Right renal cortex interstitium (tissue), 3 donors: ENCODE results near the gene C7orf57. TPM values are rescaled to one million over a fixed set of nuclear protein-coding genes. Genes with fewer than 3 reads are reported as not detected.
A peak's percentile ranks its signal among the peaks of the same experiment; 100 is the strongest.
"Not testable (repeated sequence)": the region's sequence is repeated elsewhere in the genome, so short reads cannot be mapped to it uniquely, and the experiment has no call there.

Experiments used
- DNase-seq, 3 donors: peaks; one replicate each; pipeline ENCODE4 v3.0.0-alpha.2; 2013; ENCODE audit warnings: low read depth in 3 of 3, low spot score in 2 of 3
- polyA plus RNA-seq, 3 donors: library from polyadenylated mRNA; unstranded; fragments of 120-200 nt; gene quantifications; one replicate each; pipeline ENCODE4 v1.2.1, GENCODE V29; 2013; ENCODE audit not compliant: insufficient read length in 3 of 3

Gene C7orf57
- under 1 TPM; 0.47 to 0.67 (median 0.50) TPM for polyA plus RNA-seq

DNA sequence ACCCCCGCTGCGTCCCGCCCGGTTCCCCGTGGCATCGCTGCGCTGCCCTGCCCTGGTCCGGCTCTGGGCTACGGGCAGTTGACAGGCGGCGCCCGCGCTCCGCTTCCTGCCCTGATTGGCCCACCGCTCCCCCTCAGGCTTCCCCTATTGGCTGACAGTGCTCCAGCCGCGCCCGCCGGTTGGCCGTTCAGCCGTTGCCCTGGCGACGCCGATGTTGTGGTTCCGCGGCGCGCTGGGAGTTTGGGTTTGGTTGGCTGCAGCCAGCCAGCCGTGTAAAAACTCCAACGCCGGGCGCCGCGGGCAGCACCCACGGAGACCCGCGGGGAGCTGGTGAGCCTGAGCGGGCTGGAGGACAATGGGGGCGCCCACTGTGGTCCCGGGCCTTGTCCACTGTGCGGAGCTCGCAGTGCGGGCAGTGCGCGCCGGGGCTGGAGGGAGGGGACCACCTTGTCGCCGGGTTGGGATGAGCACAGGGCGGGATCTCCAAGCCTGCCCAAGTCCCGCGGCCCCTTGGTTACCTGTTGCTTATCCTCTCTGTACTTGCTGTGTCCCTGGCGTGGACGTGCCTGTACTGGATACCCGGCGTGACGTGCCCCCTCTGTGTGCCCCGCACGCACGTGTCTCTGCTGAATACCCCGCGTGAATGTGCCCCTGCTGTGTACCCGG, at the start of gene C7orf57:
C7orf57 (plus strand) TSS at position 243 of the 666 bp plus-strand sequence. CDS start 766 bp downstream, outside the sequence.
- DNase-seq: peak; percentile 58 to 78 (median 67)

DNA sequence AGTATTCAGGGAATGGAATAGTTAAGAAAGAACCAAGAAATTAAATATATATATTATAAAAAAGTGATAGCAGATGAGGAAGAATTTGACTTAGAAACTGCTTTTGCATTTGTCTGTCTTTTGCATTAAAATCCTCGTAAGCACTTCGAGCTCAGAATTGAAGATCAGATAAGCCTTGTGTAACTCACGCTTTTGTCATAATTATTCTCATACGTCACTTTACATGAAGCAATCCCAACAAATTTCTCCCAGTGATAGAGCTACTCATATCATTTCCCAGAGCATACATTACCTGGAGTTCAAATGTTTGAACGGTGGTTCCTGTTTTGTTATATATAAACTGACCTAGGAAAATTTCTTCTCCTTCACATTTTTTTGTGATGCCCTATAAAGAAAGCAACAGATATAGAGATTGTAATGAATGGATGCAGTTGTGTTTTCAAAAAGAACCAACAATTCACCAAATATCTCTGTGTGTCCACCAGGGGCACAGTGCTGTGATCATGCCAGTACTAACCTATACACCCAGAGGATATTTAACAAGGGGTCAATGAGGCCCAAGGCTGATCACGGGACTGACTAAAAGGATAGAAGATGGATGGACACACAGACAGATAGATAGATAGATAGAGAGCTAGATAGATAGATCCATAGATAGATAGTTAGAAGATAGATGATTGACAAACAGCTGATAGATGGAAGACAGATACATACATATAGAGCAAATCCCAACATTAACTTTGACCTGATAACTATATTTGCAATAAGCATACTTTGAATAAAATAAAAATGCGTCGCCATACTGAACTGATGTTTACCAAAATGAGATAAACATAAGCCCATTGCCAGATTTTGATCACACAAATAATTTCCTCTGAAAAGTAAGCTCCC, 46.6 kb upstream of the C7orf57 start:
- no peak for DNase-seq

GRCh38 chr7:47989607-47990400, 45.5 kb upstream of the C7orf57 start:
- DNase-seq: not testable (repeated sequence)

- no peak for DNase-seq
Observed at GRCh38 chr7:47990592-47990991, 44.8 kb upstream of the C7orf57 start.

GRCh38 chr7:47991270-47991669, 44.1 kb upstream of the C7orf57 start:
- DNase-seq: no peak

GRCh38 chr7:47991741-47992311, 43.5 kb upstream of the C7orf57 start:
- peak in 1 of 3 donors; percentile 54 for DNase-seq

GRCh38 chr7:47992446-47992845, 42.9 kb upstream of the C7orf57 start:
- DNase-seq: no peak

- no peak for DNase-seq
Observed at GRCh38 chr7:47999413-47999812, 35.9 kb upstream of the C7orf57 start.

GRCh38 chr7:48000164-48000563, 35.2 kb upstream of the C7orf57 start:
- not testable (repeated sequence) for DNase-seq

- DNase-seq: no peak
Observed at GRCh38 chr7:48004032-48004431, 31.3 kb upstream of the C7orf57 start.

GRCh38 chr7:48004638-48005037, 30.7 kb upstream of the C7orf57 start:
- no peak for DNase-seq

- no peak for DNase-seq
Observed at GRCh38 chr7:48006866-48007265, 28.5 kb upstream of the C7orf57 start.

DNA sequence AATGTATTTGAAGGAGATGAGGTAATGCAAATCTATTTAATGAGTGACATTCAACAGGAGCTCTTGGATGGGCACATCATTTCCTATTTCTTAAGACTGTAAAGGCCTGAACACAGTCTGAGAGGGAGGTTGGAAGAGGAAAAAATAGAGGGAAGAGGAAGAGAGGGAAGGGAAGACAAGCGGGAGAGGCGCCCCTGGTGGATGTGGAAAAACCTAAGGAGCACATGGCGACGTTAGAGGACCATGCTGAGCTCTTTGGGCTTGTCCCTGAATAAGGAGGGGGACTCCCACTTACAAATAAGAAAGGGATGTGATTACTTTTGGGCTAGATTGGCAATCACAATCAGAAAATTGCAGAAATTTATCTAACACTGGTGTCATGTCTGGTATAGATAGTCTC, 26.1 kb upstream of the C7orf57 start:
- DNase-seq: no peak

DNA sequence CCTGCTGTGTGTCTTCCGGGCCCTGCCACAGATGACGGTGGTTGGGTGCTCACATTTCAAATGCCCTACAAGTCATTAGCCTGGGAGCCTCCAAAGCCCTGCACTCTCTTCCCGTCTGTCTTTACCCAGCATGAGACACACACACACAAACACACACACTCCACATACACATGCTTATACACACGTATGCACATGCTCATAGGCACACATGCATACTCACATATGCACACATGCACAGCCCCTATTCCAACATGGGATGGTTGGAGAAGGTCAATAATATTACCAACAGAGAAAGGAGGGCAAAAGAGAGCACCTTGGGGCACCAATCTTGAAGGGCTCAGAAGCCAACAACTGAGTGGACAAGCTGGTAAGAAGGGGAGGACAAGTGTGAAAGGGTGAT, 25.4 kb upstream of the C7orf57 start:
- DNase-seq: no peak

GRCh38 chr7:48011323-48011722, 24.0 kb upstream of the C7orf57 start:
- DNase-seq: no peak

DNA sequence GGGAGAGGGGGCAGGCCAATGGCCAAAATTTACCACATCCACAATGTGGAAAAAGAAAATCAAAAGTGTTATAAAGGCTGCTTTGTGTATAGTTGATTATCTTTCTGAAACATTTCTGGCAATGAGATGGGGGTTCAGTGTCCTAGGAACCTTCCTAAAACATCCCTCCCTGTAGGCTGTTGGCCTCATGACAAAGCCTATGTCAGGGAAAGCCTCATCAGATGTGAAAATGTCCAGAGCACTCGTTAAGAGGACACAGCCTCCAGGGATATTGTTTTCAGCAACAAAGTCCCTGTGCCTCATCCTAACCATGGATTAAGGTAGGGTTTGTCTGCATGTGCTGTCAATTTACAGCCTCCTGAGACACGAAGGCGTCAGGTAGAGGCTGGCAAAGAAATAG, 23.4 kb upstream of the C7orf57 start:
- DNase-seq: no peak

- DNase-seq: no peak
Observed at GRCh38 chr7:48016641-48017040, 18.7 kb upstream of the C7orf57 start.

- no peak for DNase-seq
Observed at GRCh38 chr7:48017674-48018073, 17.7 kb upstream of the C7orf57 start.

GRCh38 chr7:48025624-48026023, 9.7 kb upstream of the C7orf57 start:
- DNase-seq: no peak

DNA sequence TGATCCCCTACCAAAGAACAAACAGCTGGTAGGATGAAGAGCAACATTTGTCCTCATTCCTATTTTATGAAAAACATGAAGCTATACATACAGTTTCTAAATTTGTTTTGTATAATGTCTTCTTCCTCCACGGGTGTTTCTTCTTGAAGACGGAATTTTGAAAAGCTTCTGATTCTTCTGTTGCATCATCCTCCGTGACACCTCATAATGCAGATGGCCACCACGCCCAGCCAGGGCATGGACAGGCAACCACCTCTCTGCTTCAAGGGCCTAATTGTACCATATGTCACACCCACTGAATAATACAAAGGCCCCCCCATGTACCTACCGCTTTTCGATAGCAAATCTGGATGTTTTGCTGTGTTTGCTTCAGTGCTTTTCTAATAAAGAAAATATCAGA, 6.4 kb upstream of the C7orf57 start, which contains the start of gene SUN3:
SUN3 (minus strand) TSS at position 170 of the 400 bp plus-strand sequence; CDS start at position 1, 169 bp downstream.
- DNase-seq: no peak

- no peak for DNase-seq
Observed at GRCh38 chr7:48031111-48031510, 4.2 kb upstream of the C7orf57 start.
